Stomach (tissue), 4 donors: ENCODE data around the gene NXN.

Source experiments
- EP300 ChIP-seq: sonication (generic); formaldehyde crosslinking; IDR thresholded peaks from one replicate; pipeline ENCODE4 v1.6.1; 2017; ENCODE audit warnings: antibody characterized with exemption
- POLR2A ChIP-seq, 4 donors: fragments of 450-650 bp; IDR thresholded peaks; one replicate each; pipeline ENCODE4 v1.6.1; 2016; ENCODE audit warnings: antibody characterized with exemption in 4 of 4, control low read depth in 2 of 4, mild to moderate bottlenecking in 1 of 4, moderate library complexity in 1 of 4
- POLR2AphosphoS5 ChIP-seq, 3 donors: sonication (generic); formaldehyde crosslinking; IDR thresholded peaks; one replicate each; pipeline ENCODE4 v1.6.1; 2016; ENCODE audit warnings: antibody characterized with exemption in 3 of 3
- TF ChIP-seq, protein P1 (sequence below), 7 experiments: fragments of 450-650 bp in 4 of 7; fragments of 200-600 bp in 3 of 7; sonication (generic) in 3 of 7; IDR thresholded peaks; one replicate each; pipeline ENCODE4 v1.5.1; 2016 to 2019; ENCODE audit warnings: antibody characterized with exemption in 7 of 7, control low read depth in 2 of 7, mild to moderate bottlenecking in 1 of 7

DNA sequence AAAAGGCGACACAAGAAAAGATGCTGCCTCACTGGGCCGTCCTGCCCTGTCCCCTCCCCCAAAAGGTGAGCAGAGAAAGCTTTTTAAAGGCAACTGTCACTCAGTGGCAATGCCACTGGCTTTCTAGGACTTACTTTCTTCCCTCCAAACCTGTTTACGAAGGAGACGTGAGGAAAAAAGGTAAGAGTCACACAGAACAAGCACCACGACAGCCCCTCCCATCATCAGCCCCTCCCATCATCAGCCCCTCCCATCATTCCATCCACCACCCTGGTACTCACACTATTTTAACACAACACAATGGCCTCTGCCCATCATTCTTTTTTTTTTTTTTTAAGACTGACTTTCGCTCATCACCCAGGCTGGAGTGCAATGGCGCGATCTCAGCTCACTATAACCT is 77.1 kb downstream of the NXN start:
- TF ChIP-seq, protein P1, sequence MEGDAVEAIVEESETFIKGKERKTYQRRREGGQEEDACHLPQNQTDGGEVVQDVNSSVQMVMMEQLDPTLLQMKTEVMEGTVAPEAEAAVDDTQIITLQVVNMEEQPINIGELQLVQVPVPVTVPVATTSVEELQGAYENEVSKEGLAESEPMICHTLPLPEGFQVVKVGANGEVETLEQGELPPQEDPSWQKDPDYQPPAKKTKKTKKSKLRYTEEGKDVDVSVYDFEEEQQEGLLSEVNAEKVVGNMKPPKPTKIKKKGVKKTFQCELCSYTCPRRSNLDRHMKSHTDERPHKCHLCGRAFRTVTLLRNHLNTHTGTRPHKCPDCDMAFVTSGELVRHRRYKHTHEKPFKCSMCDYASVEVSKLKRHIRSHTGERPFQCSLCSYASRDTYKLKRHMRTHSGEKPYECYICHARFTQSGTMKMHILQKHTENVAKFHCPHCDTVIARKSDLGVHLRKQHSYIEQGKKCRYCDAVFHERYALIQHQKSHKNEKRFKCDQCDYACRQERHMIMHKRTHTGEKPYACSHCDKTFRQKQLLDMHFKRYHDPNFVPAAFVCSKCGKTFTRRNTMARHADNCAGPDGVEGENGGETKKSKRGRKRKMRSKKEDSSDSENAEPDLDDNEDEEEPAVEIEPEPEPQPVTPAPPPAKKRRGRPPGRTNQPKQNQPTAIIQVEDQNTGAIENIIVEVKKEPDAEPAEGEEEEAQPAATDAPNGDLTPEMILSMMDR (IDR thresholded peaks at IDR 0.05) = no peak
- TF ChIP-seq POLR2A (IDR thresholded peaks at IDR 0.05) (no peak), POLR2AphosphoS5 (IDR thresholded peaks at IDR 0.05) (no peak), EP300 (no peak)
